HepG2 (cell line): ENCODE results near the gene C1orf185. TPM values are rescaled to one million over a fixed set of nuclear protein-coding genes. Genes with fewer than 3 reads are reported as not detected.

Experiments
- AHR ChIP-seq: IDR thresholded peaks from 2 replicates; pipeline ENCODE4 v1.6.1; 2018; ENCODE audit warnings: missing genetic modification reagents, missing compliant biosample characterization
- ATF3 ChIP-seq: sonication (generic); formaldehyde crosslinking; IDR thresholded peaks from 2 replicates; pipeline ENCODE4 v1.4.0; 2020; ENCODE audit warnings: missing genetic modification reagents
- ATF7 ChIP-seq, 2 experiments: fragments of 450-650 bp in 1 of 2; sonication (generic) in 1 of 2; formaldehyde crosslinking in 1 of 2; IDR thresholded peaks; 2 replicates each; pipeline versions ENCODE4 v1.4.0 to v1.6.1; 2016 to 2020; ENCODE audit warnings: antibody characterized with exemption in 1 of 2, mild to moderate bottlenecking in 1 of 2, missing genetic modification reagents in 1 of 2
- ATRX ChIP-seq: sonication (generic); formaldehyde crosslinking; IDR thresholded peaks from 2 replicates; pipeline ENCODE4 v1.4.0; 2020; ENCODE audit warnings: missing genetic modification reagents, borderline replicate concordance
- CREB1 ChIP-seq, 2 experiments: fragments of 450-650 bp in 1 of 2; IDR thresholded peaks; 2 replicates each; pipeline ENCODE4 v1.6.1; 2016 to 2017; ENCODE audit warnings: control low read depth in 1 of 2, mild to moderate bottlenecking in 1 of 2, missing compliant biosample characterization in 1 of 2, missing genetic modification characterization in 1 of 2
- EED ChIP-seq: sonication (generic); formaldehyde crosslinking; IDR thresholded peaks from 2 replicates; pipeline ENCODE4 v1.5.0; 2020; ENCODE audit warnings: mild to moderate bottlenecking, missing genetic modification reagents
- FOXK1 ChIP-seq: sonication (generic); formaldehyde crosslinking; IDR thresholded peaks from 2 replicates; pipeline ENCODE4 v1.4.0; 2020; ENCODE audit warnings: low read depth, missing genetic modification reagents, borderline replicate concordance
- FOXP1 ChIP-seq, 2 experiments: fragments of 450-650 bp in 1 of 2; IDR thresholded peaks; 2 replicates each; pipeline ENCODE4 v1.6.1; 2017 to 2018; ENCODE audit warnings: antibody characterized with exemption in 1 of 2
- HMG20A ChIP-seq: IDR thresholded peaks from 2 replicates; pipeline ENCODE4 v1.6.1; 2016; ENCODE audit warnings: borderline replicate concordance
- MXD1 ChIP-seq: sonication (generic); formaldehyde crosslinking; IDR thresholded peaks from 2 replicates; pipeline ENCODE4 v1.4.0; 2020; ENCODE audit warnings: mild to moderate bottlenecking, missing genetic modification reagents
- NFATC3 ChIP-seq: sonication (generic); formaldehyde crosslinking; IDR thresholded peaks from 2 replicates; pipeline ENCODE4 v1.5.1; 2020; ENCODE audit warnings: mild to moderate bottlenecking, missing genetic modification reagents
- NFYC ChIP-seq: IDR thresholded peaks from 2 replicates; pipeline ENCODE4 v1.6.1; 2016; ENCODE audit warnings: missing genetic modification reagents, missing compliant biosample characterization
- NR1H2 ChIP-seq: sonication (generic); formaldehyde crosslinking; IDR thresholded peaks from 2 replicates; pipeline ENCODE4 v1.8.1; 2022; ENCODE audit warnings: low read depth, missing genetic modification reagents, borderline replicate concordance
- PREB ChIP-seq: sonication (generic); formaldehyde crosslinking; IDR thresholded peaks from 2 replicates; pipeline ENCODE4 v1.4.0; 2020; ENCODE audit warnings: missing genetic modification reagents
- RBAK ChIP-seq: sonication (generic); formaldehyde crosslinking; IDR thresholded peaks from 2 replicates; pipeline ENCODE4 v1.5.1; 2020; ENCODE audit warnings: mild to moderate bottlenecking, missing genetic modification reagents
- SALL2 ChIP-seq: sonication (generic); formaldehyde crosslinking; IDR thresholded peaks from 2 replicates; pipeline ENCODE4 v1.8.1; 2023; ENCODE audit warnings: mild to moderate bottlenecking, missing genetic modification reagents, inconsistent platforms
- ZNF18 ChIP-seq: sonication (generic); formaldehyde crosslinking; IDR thresholded peaks from 2 replicates; pipeline ENCODE4 v1.8.0; 2022; ENCODE audit warnings: mild to moderate bottlenecking, missing genetic modification reagents; ENCODE audit not compliant: insufficient replicate concordance
- ZNF235 ChIP-seq: sonication (generic); formaldehyde crosslinking; IDR thresholded peaks from 2 replicates; pipeline ENCODE4 v1.8.1; 2023; ENCODE audit warnings: mild to moderate bottlenecking, missing genetic modification reagents, borderline replicate concordance
- ZNF44 ChIP-seq: sonication (generic); formaldehyde crosslinking; IDR thresholded peaks from 2 replicates; pipeline ENCODE4 v1.5.1; 2020; ENCODE audit warnings: mild to moderate bottlenecking, missing genetic modification reagents
- ZNF710 ChIP-seq: sonication (generic); formaldehyde crosslinking; IDR thresholded peaks from 2 replicates; pipeline ENCODE4 v1.5.0; 2020; ENCODE audit warnings: mild to moderate bottlenecking, missing genetic modification reagents, borderline replicate concordance
- ZNF746 ChIP-seq: sonication (generic); formaldehyde crosslinking; IDR thresholded peaks from 2 replicates; pipeline ENCODE4 v1.8.0; 2022; ENCODE audit warnings: mild to moderate bottlenecking, missing genetic modification reagents
- ZNF776 ChIP-seq: sonication (generic); formaldehyde crosslinking; IDR thresholded peaks from 2 replicates; pipeline ENCODE4 v1.4.0; 2020; ENCODE audit warnings: mild to moderate bottlenecking, missing genetic modification reagents
- polyA plus RNA-seq, 8 experiments: library from polyadenylated mRNA; depleted of rRNA in 3 of 8; stranded (reverse) in 7 of 8; unstranded in 1 of 8; fragments of >200 nt; fragmentation: Illumina TruSeq in 4 of 8; extraction: Trizol in 4 of 8; gene quantifications; 2 replicates each; pipeline versions ENCODE4 v1.2.1 to v1.2.3, GENCODE V29; 2011 to 2016; ENCODE audit warnings: low read depth in 4 of 8, missing spikeins in 1 of 8, mixed read lengths in 1 of 8; ENCODE audit not compliant: insufficient read depth in 1 of 8
- total RNA-seq, 5 experiments: library from RNA; depleted of rRNA; stranded (reverse); fragments of >200 nt; fragmentation: Illumina TruSeq; extraction: Trizol; gene quantifications; 2 replicates each; pipeline ENCODE4 v1.2.3, GENCODE V29; 2016; ENCODE audit warnings: low read depth in 1 of 5

The C1orf185 gene
- total and polyA plus RNA-seq, 2 of the 13 experiments (the other 11 are each of a cell fraction or from before 2014, with no cell fraction given) = not detected

GRCh38 chr1:51170342-51170741 is 68.3 kb downstream of the C1orf185 start (continued):
- TF ChIP-seq ATF3 (peak; percentile 87), MXD1 (CRISPR knock-in tag) (no peak), ATRX (CRISPR knock-in tag) (no peak), ZNF235 (CRISPR knock-in tag) (no peak), RBAK (CRISPR knock-in tag) (no peak), NFYC (CRISPR knock-in tag) (no peak), ZNF18 (CRISPR knock-in tag) (no peak), NFATC3 (CRISPR knock-in tag) (no peak), SALL2 (CRISPR knock-in tag) (no peak), NR1H2 (CRISPR knock-in tag) (no peak), ATF7 (IDR thresholded peaks at IDR 0.05) (peak; percentile 74; the same call in 1 of the 2 replicates), ATF7 (CRISPR knock-in tag; IDR thresholded peaks at IDR 0.05) (no peak), FOXK1 (CRISPR knock-in tag) (0 out of 2 replicates have a peak, but pooled peaks have one; percentile 28), ZNF44 (no peak), CREB1 (IDR thresholded peaks at IDR 0.05) (no peak), CREB1 (CRISPR knock-in tag; IDR thresholded peaks at IDR 0.05) (peak; percentile 54; the same call in 1 of the 2 replicates), ZNF710 (CRISPR knock-in tag) (no peak), ZNF776 (CRISPR knock-in tag) (no peak), HMG20A (peak; percentile 50; the same call in 1 of the 2 replicates), ZNF746 (no peak), EED (CRISPR knock-in tag) (no peak), FOXP1 (IDR thresholded peaks at IDR 0.05) (no peak), FOXP1 (CRISPR knock-in tag; IDR thresholded peaks at IDR 0.05) (0 out of 2 replicates have a peak, but pooled peaks have one; percentile 25), PREB (CRISPR knock-in tag) (no peak), AHR (CRISPR knock-in tag) (no peak)
